Mucosa of descending colon (tissue), 3 donors: ENCODE data around the gene PTPN1. TPM values are rescaled to one million over a fixed set of nuclear protein-coding genes. Genes with fewer than 3 reads are reported as not detected.

ENCODE experiments used
- ATAC-seq: fragments of 200-7000 bp; cut with Tn5 transposase; one replicate; pipeline ENCODE4 v1.9.1; 2020; ENCODE audit warnings: mild to moderate bottlenecking, moderate library complexity
- DNase-seq, 3 donors: peaks; one replicate each; pipeline ENCODE4 v3.0.0-alpha.2; 2020
- H3K36me3 ChIP-seq: fragments of 200-600 bp; one replicate; pipeline ENCODE4 v1.8.0; 2021; ENCODE audit warnings: low read depth, mild to moderate bottlenecking
- H3K4me1 ChIP-seq: fragments of 200-600 bp; one replicate; pipeline ENCODE4 v1.8.0; 2021; ENCODE audit warnings: low read depth, mild to moderate bottlenecking
- H3K4me3 ChIP-seq: fragments of 200-600 bp; one replicate; pipeline ENCODE4 v1.8.0; 2021; ENCODE audit warnings: mild to moderate bottlenecking
- H3K9me3 ChIP-seq: fragments of 200-600 bp; one replicate; pipeline ENCODE4 v1.8.0; 2021; ENCODE audit warnings: mild to moderate bottlenecking
- intact Hi-C, 2 donors: fragments of 100-400 bp; cut with DNase I in 1 of 2; cut with micrococcal nuclease in 1 of 2; formaldehyde crosslinking; loops; one replicate each; pipeline versions ENCODE4 v1.11.0 to v1.11.1; 2022; cut with DNase I, micrococcal nuclease
- total RNA-seq, 3 donors: library from RNA; stranded (reverse); fragmentation: NEBNext Ultra II Directional in 2 of 3; extraction: Animal tissue kit (Norgen Biotek cat#: 25700) in 2 of 3; gene quantifications; one replicate each; pipeline versions ENCODE4 v1.2.1 to v1.2.4, GENCODE V29; 2021 to 2023
- TF ChIP-seq, protein P1 (sequence below): fragments of 200-600 bp; IDR thresholded peaks from one replicate; pipeline ENCODE4 v1.8.0; 2022; ENCODE audit warnings: antibody characterized with exemption, mild to moderate bottlenecking
- donor health status: DM: no; HTN: no; CAD: no; lungs with moderate emphysema.
- donor health status: DM: no; HTN: no; CAD: no.
- donor health status: DM: no; HTN: yes; CAD: no.

Gene PTPN1
- total RNA-seq, 3 donors from 2014 or later, result 33.2 to 35.1 (median 33.4) TPM

DNA sequence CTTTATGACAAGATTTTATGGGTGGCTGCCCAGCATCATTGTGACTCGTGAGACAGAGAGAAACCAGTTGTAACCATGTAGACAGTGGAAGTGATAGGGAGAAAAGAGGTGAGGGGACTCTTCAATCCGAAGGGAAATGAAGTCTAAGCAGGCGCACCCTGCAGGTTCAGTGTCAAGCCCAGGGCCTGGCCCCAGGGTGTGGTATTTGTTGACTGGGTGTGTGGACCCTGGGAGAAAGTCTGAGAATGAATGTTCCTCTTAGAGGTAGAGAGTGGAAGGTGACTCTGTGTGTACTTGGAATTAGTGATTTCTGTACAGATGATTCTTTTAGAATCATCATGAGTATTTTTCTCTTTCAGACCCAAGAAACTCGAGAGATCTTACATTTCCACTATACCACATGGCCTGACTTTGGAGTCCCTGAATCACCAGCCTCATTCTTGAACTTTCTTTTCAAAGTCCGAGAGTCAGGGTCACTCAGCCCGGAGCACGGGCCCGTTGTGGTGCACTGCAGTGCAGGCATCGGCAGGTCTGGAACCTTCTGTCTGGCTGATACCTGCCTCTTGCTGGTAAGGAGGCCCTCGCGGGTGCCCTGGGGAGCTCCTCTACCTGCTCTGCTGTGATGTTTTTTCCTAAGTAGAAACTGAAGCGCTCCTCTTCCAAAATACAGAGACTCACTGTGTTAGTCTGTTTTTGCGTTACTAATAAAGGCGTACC, 68.0 kb downstream of the PTPN1 start:
- H3K9me3 ChIP-seq, result no peaks in the 10 kb centered on the region
- H3K4me3 ChIP-seq, result no peak overlapping the region
- TF ChIP-seq, protein P1, sequence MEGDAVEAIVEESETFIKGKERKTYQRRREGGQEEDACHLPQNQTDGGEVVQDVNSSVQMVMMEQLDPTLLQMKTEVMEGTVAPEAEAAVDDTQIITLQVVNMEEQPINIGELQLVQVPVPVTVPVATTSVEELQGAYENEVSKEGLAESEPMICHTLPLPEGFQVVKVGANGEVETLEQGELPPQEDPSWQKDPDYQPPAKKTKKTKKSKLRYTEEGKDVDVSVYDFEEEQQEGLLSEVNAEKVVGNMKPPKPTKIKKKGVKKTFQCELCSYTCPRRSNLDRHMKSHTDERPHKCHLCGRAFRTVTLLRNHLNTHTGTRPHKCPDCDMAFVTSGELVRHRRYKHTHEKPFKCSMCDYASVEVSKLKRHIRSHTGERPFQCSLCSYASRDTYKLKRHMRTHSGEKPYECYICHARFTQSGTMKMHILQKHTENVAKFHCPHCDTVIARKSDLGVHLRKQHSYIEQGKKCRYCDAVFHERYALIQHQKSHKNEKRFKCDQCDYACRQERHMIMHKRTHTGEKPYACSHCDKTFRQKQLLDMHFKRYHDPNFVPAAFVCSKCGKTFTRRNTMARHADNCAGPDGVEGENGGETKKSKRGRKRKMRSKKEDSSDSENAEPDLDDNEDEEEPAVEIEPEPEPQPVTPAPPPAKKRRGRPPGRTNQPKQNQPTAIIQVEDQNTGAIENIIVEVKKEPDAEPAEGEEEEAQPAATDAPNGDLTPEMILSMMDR, result no peak
- peak; percentile 81 for ATAC-seq
- intact Hi-C loops, result loop anchor here (5.0 to 10.0 kb wide), 4 partner anchors 101 to 396 kb away; no protein-coding TSS in a partner anchor
- peak in 2 of 3 donors; percentile 76 to 78 for DNase-seq
- H3K4me1 ChIP-seq, result peaks cover 18% of the 10 kb centered on the region
- H3K36me3 ChIP-seq, result no peaks in the 10 kb centered on the region

DNA sequence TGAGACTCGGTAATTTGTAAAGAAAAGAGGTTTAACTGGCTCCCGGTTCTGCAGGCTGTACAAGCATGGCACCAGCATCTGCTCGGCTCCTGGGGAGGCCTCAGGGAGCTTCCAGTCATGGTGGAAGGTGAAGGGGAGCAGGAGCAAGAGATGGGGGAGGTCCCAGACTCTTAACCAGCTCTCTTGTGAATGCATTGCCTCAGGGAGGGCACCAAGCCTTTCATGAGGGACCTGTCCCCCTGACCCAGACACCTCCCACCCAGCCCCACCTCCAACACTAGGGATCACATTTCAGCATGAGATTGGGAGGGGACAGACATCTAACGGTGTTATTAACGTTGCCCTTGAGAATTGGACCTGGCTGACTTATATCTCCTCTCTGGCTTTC, 68.6 kb downstream of the PTPN1 start:
- DNase-seq (no peak), ATAC-seq (no peak)
- Histone ChIP-seq H3K4me1 (peaks cover 18% of the 10 kb centered on the region), H3K4me3 (no peak overlapping the region), H3K9me3 (no peaks in the 10 kb centered on the region), H3K36me3 (no peaks in the 10 kb centered on the region)
- TF ChIP-seq, protein P1, result no peak
- intact Hi-C loops, result loop anchor here (5.0 to 10.0 kb wide), 4 partner anchors 101 to 396 kb away; no protein-coding TSS in a partner anchor

DNA sequence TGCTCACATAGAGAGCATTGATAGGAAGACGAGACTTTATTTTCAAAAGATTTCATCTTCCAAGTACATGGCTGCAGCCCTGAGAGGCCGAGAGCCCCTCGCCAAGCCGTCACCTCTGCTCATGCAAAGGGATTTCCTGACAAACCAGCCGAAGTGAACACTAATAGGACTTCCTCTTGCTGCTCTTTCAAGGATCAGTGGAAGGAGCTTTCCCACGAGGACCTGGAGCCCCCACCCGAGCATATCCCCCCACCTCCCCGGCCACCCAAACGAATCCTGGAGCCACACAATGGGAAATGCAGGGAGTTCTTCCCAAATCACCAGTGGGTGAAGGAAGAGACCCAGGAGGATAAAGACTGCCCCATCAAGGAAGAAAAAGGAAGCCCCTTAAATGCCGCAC, 69.3 kb downstream of the PTPN1 start:
- ATAC-seq (no peak), DNase-seq (no peak)
- intact Hi-C loops, result loop anchor here (5.0 to 10.0 kb wide), 4 partner anchors 102 to 397 kb away; no protein-coding TSS in a partner anchor
- no peaks in the 10 kb centered on the region for H3K36me3 ChIP-seq
- H3K9me3 ChIP-seq, result no peaks in the 10 kb centered on the region
- peaks cover 18% of the 10 kb centered on the region for H3K4me1 ChIP-seq
- H3K4me3 ChIP-seq, result no peak overlapping the region
- TF ChIP-seq, protein P1, result no peak

DNA sequence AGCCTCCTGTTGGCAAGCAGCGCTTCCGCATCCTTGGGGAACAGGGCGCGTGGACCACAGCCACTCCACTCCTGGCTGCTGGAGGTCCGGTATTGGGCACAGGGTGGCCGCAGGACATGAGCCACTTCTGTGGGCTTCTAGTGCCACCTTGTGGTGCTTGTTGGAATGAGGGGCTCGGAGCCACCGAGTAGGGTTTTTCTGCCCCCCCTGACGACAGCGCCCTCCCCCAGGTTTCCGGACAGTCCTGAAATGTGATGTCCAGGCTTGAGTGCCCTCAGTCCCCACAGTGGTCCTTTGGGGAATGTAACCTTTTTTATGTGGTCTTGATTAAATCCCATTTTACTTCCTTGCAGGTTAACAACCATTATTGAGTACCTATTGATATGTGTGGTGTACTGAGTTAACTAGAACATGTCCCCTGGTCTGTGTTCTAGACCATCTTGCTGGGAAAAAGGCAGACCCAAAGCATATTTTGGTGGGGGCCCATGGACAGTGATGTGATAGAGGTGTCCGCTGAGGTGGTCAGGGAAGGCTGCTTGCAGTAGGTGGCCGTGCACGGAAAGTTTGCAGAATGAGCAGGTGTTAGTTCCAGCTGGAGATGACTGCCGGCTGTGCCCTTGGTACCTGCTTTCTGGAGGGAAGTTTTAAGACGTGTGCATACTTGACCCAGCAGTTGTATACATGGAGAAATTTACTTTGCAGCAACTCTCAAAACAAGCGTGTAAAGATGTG, 70.0 kb downstream of the PTPN1 start:
- Histone ChIP-seq H3K36me3 (no peaks in the 10 kb centered on the region), H3K4me1 (peaks cover 18% of the 10 kb centered on the region), H3K9me3 (no peaks in the 10 kb centered on the region), H3K4me3 (no peak overlapping the region)
- DNase-seq, result peak in 2 of 3 donors; percentile 69 to 78
- ATAC-seq, result peak; percentile 37
- intact Hi-C loops, result no loop called here
- TF ChIP-seq, protein P1, result peak; percentile 50

DNA sequence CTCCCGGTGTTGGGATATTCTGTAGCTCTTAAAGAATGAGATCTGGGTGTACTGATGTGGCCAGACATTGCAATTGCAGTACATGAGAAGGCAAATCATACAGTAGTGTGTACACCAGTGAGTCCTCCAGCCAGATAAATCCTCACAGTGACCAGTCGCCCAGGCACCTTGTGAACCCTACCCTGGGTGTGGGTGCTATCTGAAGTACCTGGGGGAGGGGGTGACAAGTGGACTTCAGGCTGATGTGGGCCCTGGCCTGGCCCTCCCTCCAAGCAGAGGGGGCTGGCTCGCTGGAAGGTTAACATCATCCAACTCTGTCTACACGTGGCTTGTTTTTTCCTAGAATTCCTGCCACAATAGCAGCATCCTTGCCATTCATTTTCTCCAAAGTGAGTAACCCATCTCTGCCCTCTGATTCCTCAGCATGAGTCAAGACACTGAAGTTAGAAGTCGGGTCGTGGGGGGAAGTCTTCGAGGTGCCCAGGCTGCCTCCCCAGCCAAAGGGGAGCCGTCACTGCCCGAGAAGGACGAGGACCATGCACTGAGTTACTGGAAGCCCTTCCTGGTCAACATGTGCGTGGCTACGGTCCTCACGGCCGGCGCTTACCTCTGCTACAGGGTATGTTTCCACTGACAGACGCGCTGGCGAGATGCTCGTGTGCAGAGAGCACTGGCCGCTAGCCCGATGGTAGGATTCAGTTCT, 70.8 kb downstream of the PTPN1 start:
- Histone ChIP-seq H3K4me1 (peaks cover 18% of the 10 kb centered on the region), H3K9me3 (no peaks in the 10 kb centered on the region), H3K36me3 (no peaks in the 10 kb centered on the region), H3K4me3 (no peak overlapping the region)
- TF ChIP-seq, protein P1, result no peak
- ATAC-seq, result no peak
- intact Hi-C loops, result no loop called here
- DNase-seq, result no peak
